ENCODE measurements around the gene UBC. TPM values are rescaled to one million over a fixed set of nuclear protein-coding genes. Genes with fewer than 3 reads are reported as not detected.

UBC gene
- total RNA-seq, 1 donor from 2014 or later = 1,235 TPM

DNA sequence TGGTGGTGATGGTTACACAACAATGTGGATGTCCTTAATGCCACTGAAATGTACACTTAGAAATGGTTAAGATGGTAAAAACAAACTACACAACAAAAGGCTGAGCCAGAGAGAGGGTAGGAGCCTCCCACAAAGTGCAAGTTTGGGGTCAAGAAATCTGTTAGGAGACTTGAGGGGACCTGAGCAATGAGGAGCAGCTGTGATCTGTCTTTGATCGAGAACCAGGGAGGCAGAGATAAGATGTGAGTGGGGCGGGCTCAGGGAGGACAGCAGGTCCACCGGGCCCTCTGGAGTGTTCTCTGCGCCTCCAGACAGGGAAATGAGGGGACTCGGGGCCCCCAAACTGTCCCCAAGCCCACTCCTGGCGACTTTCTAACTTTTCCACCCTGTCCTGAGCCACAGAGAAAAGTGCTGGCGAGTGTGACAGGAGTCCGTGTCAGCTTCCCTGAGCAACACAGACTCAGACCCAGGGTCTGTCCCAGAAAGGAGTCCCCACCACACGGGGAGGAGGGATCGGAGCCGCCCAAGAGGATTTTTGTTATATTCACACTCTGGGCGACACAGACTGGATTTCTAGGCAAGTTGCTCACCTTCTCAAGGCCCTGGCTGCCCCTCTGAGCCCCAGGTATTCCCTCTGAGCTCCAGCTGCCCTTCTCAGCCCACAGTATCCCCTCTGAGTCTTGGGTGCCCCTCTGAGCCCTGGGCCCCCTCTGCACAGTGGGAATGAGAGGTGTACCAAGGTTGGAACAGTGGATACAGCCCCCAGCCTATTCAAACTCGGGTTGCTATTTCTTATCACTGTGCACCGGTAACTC, 39.3 kb downstream of the UBC start:
- H3K4me3 Mint-ChIP-seq (ENCODE audit: unreplicated experiment) = no peak overlapping the region
- no peaks in the 10 kb centered on the region for H3K4me1 Mint-ChIP-seq (ENCODE audit: low read depth)
- no peaks in the 10 kb centered on the region for H3K36me3 Mint-ChIP-seq (ENCODE audit: low read depth)
- TF ChIP-seq, protein P1, sequence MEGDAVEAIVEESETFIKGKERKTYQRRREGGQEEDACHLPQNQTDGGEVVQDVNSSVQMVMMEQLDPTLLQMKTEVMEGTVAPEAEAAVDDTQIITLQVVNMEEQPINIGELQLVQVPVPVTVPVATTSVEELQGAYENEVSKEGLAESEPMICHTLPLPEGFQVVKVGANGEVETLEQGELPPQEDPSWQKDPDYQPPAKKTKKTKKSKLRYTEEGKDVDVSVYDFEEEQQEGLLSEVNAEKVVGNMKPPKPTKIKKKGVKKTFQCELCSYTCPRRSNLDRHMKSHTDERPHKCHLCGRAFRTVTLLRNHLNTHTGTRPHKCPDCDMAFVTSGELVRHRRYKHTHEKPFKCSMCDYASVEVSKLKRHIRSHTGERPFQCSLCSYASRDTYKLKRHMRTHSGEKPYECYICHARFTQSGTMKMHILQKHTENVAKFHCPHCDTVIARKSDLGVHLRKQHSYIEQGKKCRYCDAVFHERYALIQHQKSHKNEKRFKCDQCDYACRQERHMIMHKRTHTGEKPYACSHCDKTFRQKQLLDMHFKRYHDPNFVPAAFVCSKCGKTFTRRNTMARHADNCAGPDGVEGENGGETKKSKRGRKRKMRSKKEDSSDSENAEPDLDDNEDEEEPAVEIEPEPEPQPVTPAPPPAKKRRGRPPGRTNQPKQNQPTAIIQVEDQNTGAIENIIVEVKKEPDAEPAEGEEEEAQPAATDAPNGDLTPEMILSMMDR (IDR thresholded peaks at IDR 0.05) = no peak
- H3K27ac Mint-ChIP-seq (ENCODE audit: unreplicated experiment) = no peak overlapping the region
- no peaks in the 10 kb centered on the region for H3K9me3 Mint-ChIP-seq (ENCODE audit: low read depth)
- no peaks in the 10 kb centered on the region for H3K27me3 Mint-ChIP-seq (ENCODE audit: low read depth)
- DNase-seq (ENCODE audit: low spot score) = no peak

DNA sequence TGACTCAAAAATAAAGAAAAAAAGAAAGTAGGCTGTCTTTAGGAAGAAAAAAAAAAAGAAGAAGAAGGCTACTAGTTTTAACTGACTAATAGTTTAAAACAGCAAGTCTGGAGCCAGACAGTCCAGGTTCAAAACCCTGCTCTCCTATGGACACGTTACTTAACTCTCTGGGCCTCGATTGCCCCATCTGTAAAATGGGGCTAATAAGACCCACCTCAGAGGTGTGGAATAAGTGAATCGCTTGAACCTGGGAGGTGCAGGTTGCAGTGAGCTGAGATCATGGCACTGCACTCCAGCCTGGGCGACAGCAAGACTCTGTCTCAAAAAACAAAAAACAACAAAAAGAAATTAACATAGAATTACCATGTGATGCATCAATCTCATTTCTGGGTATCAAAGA, 40.3 kb downstream of the UBC start:
- TF ChIP-seq, protein P1 (IDR thresholded peaks at IDR 0.05) = no peak
- no peak overlapping the region for H3K4me3 Mint-ChIP-seq (ENCODE audit: unreplicated experiment)
- H3K36me3 Mint-ChIP-seq (ENCODE audit: low read depth) = no peaks in the 10 kb centered on the region
- H3K4me1 Mint-ChIP-seq (ENCODE audit: low read depth) = no peaks in the 10 kb centered on the region
- no peak overlapping the region for H3K27ac Mint-ChIP-seq (ENCODE audit: unreplicated experiment)
- H3K27me3 Mint-ChIP-seq (ENCODE audit: low read depth) = no peaks in the 10 kb centered on the region
- H3K9me3 Mint-ChIP-seq (ENCODE audit: low read depth) = no peaks in the 10 kb centered on the region
- DNase-seq (ENCODE audit: low spot score) = no peak

DNA sequence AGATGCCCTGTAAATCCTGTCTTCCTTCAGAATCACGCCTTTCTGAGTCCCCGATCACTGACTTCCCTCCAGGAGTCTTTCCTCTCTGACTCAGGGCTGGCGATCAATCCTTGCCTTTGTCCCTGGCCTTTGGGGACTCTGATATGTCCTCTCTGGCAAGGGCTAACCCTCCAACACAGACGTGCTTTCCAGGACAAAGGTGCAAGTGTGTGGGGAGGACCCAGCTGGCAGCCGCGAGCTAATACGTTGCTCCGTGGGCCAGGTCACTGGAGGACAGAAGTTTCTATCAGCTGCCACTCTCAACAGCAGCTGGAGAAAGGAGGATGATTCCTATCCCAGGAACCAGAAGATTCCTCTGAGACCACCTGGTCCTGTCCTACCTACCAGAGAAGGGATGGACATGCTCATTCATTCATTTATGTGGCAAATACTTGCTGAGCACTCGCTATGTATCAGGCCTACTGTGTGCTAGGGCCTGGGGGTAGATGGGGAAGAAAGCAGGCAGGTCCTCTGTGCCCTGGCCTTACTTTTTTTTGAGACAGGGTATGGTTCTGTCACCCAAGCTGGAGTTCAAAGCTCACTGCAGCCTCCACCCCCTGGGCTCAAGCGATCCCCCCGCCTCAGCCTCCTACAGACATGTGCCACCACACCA, 42.3 kb downstream of the UBC start:
- DNase-seq (ENCODE audit: low spot score) = no peak

DNA sequence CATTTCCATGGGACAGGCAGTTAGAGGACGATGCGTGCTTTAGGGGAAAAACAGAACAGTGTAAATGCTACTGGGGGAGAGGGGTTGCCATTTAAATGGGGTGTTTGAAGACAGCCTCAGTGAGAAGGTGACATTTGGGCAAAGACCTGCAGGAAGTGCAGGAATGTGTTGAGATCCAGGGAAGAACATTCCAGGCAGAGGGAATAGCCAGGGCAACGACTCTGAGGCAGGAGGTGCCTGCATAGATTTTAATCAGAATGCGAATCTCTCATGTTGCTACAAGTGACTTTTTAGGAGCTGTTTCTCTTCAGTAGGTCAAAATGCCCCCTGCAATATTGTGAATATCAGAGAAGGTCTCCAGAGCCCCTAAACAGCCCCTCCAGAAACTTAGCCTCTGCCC, 43.2 kb downstream of the UBC start:
- Mint-ChIP-seq H3K36me3 (ENCODE audit: low read depth) (no peaks in the 10 kb centered on the region), H3K4me3 (ENCODE audit: unreplicated experiment) (no peak overlapping the region), H3K9me3 (ENCODE audit: low read depth) (no peaks in the 10 kb centered on the region), H3K4me1 (ENCODE audit: low read depth) (no peaks in the 10 kb centered on the region), H3K27ac (ENCODE audit: unreplicated experiment) (no peak overlapping the region), H3K27me3 (ENCODE audit: low read depth) (no peaks in the 10 kb centered on the region)
- TF ChIP-seq, protein P1 (IDR thresholded peaks at IDR 0.05) = no peak
- no peak for DNase-seq (ENCODE audit: low spot score)

More for the DNA sequence above, 42.3 kb downstream of the UBC start:
- Mint-ChIP-seq H3K27me3 (ENCODE audit: low read depth) (no peaks in the 10 kb centered on the region), H3K36me3 (ENCODE audit: low read depth) (no peaks in the 10 kb centered on the region), H3K4me1 (ENCODE audit: low read depth) (no peaks in the 10 kb centered on the region), H3K9me3 (ENCODE audit: low read depth) (no peaks in the 10 kb centered on the region), H3K4me3 (ENCODE audit: unreplicated experiment) (no peak overlapping the region), H3K27ac (ENCODE audit: unreplicated experiment) (no peak overlapping the region)
- TF ChIP-seq, protein P1 (IDR thresholded peaks at IDR 0.05) = no peak

DNA sequence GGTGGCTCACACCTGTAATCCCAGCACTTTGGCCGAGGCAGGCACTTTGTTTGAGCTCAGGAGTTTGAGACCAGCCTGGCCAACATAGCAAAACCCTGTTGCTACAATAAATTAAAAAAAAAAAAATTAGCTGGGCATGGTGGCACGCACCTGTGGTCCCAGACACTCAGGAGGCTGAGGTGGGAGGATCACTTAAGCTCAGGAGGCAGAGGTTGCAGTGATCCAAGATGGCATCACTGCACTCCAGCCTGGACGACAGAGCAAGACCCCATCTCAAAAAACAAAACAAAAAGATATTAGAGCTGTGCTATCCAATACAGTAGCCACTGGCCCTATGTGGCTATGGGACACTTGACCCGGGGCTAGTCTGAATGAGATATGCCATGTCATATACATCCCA, 43.9 kb downstream of the UBC start:
- Mint-ChIP-seq H3K9me3 (ENCODE audit: low read depth) (no peaks in the 10 kb centered on the region), H3K4me1 (ENCODE audit: low read depth) (no peaks in the 10 kb centered on the region), H3K27ac (ENCODE audit: unreplicated experiment) (no peak overlapping the region), H3K4me3 (ENCODE audit: unreplicated experiment) (no peak overlapping the region), H3K27me3 (ENCODE audit: low read depth) (no peaks in the 10 kb centered on the region), H3K36me3 (ENCODE audit: low read depth) (no peaks in the 10 kb centered on the region)
- no peak for DNase-seq (ENCODE audit: low spot score)
- TF ChIP-seq, protein P1 (IDR thresholded peaks at IDR 0.05) = no peak

All from chondrocyte (in vitro differentiated cells).